ENCODE data around the gene POLR3K.

POLR3K gene

DNA sequence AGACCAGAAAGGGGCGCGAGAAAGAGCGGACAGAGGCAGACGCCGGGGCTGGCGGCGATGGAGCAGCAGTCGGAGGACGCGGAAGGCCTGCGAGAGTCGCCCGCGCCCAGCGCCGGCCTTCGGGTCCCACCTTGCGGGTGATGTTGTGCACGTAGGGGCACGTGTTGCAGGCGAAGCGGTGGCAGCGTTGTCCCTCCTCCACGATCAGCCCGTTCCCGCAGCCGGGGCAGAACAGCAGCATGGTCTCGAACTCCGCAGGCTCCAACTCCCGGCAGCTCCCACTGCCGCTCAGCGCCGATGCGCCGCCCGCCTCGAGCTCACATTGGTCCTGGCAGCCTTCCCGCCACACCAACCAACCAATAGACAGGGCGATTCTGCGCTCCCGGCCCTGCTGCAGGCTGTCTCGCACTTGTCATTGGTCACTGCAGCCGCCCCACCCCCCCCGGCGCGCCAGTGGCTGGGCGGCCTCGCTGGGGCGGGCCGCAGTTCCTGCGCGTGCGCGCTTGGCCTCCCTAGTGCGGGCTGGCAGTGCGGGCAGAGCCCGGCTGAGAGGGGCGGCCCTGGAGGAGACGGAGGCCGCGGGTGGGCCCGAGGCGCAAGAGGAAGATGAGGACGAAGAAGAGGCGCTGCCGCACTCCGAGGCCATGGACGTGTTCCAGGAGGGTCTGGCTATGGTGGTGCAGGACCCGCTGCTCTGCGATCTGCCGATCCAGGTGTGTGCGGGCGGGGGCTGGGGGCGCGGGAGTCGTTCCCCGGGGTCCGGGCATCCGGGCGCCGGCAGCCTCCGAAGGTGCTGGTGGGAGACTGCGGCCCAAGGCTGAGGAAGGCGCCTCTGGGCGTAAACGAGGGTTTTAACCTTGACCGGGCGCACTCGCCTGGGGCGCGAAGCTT, at the start of gene POLR3K, which contains the start of gene SNRNP25:
Gene POLR3K, minus strand, starts transcription at position 263 of the 891 bp plus-strand sequence. Its CDS starts 22 bp downstream, at position 241.
Gene SNRNP25, plus strand, starts transcription at position 483 of the 891 bp plus-strand sequence. Its CDS starts 189 bp downstream, at position 672.
- in situ Hi-C loops (cut with MboI; ENCODE audit: low sequenced_read_pairs): no loop called here

DNA sequence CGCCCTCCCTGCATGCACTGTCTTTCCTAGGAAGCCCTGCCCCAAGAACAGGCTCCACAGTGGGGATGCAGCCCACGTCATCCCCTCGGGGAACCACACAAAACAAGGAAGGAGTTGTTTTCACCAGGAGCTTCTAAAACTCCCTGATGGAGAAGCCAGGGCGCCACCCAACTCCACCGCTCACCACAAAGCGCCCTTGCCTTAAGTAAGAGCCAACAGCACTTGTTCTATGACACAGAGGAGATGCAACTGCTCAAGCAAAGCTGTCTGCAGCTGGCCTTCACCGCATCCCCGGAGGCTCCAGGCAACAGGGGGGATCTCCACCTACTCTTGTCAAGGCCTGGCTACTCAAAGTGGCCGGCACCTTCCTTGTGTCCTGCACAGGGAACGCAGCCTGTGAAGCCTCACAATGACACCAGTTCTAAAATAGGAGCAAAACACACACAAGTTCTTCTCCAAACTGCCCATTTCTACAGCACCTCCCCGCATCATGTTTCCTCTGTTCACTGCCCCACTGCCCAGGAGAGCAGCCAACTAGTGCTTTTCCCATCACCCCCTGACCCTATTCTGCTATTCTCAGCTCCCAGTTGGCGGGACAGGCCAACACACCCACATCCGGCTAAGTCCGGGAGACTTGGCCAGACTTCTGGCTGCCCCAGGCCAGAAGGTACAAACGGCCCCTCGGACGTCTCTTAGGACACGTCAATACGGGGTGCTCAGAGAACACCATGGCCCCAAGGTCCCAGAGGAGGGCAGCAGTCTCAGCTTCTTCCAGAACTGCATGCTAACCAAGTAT, 48.9 kb upstream of the POLR3K start:
- in situ Hi-C loops (cut with MboI; ENCODE audit: low sequenced_read_pairs): no loop called here

DNA sequence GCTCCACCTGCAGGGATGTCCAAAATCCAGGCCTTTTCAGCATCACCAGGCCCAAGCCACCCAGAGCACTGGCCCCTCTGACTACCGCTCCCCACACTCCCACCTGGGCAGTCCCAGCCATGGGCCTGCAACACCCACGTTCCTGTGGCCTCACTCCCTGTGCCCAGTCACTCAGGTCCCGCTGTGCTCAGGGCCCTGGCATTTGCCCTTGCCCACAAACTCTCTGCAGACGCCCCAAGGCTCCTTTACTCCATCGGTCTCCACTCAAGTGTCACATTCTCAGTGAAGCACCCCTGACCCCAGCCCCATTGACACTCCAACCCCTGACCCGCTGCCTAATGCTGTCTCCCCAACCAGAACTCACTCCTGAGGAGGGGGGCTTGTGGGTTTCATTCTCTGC, 48.2 kb upstream of the POLR3K start:
- in situ Hi-C loops (cut with MboI; ENCODE audit: low sequenced_read_pairs): no loop called here

DNA sequence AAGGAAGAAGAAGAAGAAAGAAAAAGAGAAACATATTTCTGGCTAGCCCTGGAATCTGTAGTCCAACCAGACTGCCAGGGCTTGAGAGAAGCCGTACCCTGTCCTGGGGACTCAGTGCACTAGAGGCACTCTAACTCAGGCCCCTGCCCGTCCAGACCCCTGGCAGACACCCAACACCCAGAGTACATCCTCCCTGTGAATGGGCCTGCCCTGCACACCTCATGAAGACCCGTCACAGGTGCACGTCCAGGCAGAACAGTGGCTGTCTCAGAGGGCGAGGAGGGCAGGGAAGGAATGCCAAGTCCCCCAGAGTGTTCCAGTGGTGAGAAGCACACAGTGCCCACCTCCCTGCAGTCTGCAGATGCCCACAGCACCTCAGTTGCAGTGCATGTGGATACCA, 47.6 kb upstream of the POLR3K start:
- in situ Hi-C loops (cut with MboI; ENCODE audit: low sequenced_read_pairs): no loop called here

DNA sequence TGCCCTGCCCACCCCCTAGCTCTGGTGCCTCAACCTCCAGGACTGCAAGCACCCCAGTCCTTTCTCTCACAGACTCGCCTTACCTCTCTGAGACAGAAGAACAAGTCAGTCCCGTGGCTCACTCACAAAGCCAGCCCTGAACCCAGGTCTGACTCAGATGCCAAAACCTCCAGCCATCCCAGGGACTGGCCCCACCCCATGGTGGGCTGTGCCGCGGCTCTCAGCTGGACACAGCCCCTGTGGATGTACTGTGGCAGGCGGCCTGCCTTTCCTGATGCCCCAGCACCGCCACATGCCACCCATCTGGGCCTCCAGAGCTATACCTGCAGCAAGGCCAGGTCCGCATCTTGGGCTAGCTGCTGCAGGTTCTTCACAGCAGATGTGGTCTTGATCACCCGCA, 44.4 kb upstream of the POLR3K start:
- in situ Hi-C loops (cut with MboI; ENCODE audit: low sequenced_read_pairs): no loop called here

DNA sequence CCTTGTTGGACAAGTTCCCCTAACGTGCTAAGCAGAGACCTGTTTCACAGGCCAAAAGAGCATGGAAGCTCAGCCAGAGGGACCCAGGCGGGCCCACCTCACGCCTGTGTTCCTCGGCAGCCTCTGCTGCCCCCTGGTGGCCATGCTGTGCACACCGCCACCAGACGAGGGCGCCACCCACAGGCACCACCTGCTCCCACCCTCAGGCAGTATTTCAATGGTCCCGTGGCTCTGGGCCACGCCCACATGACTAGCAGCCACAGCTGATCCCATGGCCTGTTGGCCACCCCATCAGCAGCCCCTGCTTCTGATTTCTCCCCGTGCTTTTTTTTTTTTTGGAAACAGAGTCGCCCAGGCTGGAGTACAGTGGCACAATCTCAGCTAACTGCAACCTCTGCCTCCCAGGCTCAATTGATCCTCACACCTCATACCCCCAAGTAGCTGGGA, 43.5 kb upstream of the POLR3K start:
- in situ Hi-C loops (cut with MboI; ENCODE audit: low sequenced_read_pairs): no loop called here

DNA sequence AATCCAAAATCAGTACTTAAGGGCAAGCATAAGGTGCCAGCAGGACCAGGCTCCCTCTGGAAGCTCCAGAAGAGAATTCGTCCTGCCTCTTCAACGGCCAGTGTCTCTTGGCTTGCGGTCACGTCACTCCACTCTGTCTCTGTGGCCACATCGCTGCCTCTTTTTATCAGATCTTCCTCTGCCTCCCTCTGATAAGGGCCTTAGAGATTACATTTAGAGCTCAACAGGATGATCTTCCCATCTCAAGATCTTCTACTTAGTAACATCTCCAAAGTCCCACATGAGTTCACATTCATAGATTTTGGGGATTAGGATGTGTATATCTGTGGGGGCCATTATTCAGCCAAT, 41.5 kb upstream of the POLR3K start:
- in situ Hi-C loops (cut with MboI; ENCODE audit: low sequenced_read_pairs): no loop called here

DNA sequence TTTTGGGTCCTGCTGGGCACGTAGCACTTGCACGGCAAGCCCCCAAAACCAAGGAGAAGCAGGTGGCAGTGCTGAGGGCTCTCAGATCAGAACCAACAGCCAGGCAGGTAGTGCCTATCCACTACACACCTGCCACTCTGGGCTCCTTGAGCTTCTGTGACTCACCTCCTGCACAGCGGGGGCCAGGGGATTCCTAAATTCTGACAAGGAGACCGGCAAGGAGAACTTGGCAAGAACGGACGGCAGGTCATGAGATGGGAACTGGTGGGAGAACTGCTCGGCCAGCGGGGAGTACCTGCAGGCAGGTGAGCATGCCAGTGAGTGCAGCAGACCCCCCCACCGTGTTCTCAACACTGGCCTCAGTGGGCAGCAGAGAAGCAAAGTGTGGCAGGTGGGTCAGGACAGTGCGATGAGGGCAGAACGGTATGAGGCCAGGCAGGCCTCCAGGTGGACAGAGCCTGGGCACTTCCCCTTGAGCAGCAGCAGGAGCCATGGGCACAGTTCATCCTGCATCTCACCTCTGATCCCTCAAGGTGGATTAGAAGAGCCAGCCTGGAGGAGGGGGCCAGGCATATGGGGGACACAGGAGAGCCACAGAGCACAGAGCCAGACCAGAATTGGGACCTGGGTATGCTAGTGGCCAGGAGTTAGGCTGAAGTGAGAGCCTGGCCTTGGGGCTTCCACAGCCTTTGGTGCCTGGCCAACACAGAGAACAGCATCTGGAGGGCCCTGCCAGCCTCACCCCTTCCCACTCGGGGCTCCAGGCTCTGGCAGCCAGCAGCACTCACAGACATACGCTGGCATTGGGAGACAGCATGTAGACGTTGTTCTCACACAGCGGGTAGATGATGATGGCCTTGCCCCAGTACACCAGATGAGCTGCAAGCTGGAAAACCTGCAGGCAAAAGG, 39.3 kb upstream of the POLR3K start:
- in situ Hi-C loops (cut with MboI; ENCODE audit: low sequenced_read_pairs): no loop called here

DNA sequence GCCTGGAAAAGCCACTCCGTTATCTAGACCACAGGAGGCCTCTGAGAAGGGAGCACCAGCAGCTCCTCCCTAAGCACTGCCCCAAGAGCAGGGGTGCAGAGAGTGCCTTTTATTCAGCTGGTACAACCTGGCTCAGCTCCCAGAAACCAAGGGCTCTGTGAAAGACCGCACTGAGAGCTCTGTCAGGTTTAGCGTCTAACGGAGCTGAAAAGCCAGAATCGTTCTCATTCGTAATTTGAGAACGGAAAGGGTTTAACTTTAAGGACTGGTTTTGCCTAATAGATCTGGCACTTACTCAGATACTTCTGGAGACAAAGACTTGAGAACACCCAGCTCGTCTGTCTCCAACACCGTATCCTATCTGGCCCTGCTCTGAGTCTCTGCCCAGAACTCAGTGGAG, 38.1 kb upstream of the POLR3K start:
- in situ Hi-C loops (cut with MboI; ENCODE audit: low sequenced_read_pairs): no loop called here

DNA sequence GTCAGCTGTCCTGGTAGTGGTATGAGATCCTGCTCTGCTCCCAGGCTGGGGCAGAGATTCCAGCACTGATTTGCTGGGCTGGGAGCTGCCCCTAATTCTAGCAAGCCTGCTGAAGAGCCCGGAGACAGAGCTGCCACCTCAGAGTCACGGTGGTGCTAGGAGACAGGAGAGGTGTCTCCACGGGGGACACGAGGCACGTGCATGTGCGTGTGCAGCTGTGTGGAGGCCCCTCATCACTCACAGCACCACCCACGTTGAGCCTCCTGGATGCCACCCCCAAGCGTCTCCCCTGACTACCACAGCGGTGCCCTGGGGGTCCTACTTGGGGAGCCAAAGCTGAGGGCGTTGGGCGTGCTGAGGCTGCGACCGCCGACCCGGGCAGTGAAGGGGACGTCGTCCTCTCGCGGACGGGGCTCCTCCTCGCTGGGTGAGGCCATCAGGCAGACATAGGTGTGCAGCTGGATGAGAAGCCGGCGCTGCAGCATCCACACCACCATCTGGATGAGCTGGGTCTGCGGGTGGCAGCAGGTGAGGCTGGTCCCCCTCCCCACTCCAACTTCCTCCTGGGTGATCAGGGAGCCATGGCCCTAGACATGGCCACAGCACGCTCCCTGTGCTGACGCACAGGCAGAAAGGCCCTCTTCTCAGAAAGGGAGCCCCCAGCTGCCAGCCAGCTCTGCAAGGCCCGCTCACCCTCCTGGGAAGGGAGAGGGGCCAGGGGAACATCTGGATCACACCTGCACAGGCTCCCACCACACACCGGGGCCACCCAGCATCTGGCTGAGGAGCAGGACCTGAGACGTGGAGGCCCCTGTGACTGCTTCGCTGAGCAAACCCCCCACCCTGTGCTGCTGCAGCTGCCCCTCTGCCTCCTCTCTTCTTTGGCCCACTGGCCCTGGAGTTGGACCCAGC, 36.2 kb upstream of the POLR3K start:
- in situ Hi-C loops (cut with MboI; ENCODE audit: low sequenced_read_pairs): no loop called here

DNA sequence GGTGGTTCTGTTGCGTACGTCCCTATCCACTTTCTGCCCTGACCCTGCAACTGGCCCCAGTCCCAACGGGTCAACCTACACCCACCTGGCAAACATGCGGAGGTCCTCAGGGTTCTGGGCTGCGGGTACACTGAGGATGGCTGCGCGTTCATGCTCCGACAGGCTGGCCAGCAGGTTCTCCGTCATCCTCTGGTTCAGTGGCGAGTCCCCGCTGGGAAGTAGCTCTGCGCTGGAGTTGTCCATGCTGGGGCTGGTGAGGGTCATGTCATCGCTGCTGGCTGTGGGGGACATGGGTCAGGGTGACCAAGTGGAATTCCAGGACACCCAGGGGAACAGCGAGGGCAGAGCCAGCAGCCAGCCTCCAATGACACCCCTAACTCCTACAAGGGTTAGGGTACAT, 35.2 kb upstream of the POLR3K start:
- in situ Hi-C loops (cut with MboI; ENCODE audit: low sequenced_read_pairs): no loop called here

DNA sequence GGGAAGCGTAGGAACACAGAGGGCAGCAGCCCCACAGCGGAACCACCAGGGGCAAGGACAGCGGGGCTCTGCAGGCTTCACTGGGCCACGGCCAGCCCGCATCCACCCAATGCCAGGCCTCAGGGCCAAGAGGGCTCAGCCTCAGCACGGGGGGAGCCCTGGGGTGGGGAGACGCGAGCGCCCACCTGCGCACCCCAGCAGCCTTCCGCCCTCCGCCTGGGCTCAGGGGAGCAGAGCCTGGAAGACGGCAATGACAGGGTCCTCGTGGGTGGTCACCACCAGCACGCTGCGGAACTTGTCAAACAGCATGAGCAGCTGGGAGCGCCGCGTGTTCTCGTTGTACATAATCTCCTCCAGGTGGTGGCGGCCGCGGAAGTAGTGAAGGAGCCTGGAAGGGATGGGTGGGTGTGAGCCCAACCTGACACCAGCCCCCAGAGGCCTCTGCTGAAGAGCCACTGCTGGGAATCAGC, 33.1 kb upstream of the POLR3K start:
- in situ Hi-C loops (cut with MboI; ENCODE audit: low sequenced_read_pairs): no loop called here

DNA sequence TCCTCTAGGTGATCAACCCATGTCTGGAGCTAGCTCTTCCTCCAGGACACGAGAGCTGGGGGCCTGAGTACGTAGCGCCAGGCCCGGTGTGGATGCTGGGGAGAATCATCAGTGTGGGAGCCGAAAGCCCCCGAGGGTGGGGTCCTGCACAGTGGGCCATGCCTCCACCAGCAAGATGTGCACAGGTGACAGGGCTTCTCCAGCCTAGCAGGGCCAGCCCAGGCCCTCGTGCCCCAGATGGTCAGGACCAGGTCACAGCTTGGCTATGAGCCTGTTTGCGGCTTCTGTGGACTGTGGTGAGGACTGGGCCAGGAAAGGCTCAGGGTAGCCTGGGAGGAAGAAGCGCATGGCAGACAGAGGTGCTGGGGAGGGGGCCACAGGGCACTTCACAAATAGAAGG, 32.5 kb upstream of the POLR3K start:
- in situ Hi-C loops (cut with MboI; ENCODE audit: low sequenced_read_pairs): no loop called here

DNA sequence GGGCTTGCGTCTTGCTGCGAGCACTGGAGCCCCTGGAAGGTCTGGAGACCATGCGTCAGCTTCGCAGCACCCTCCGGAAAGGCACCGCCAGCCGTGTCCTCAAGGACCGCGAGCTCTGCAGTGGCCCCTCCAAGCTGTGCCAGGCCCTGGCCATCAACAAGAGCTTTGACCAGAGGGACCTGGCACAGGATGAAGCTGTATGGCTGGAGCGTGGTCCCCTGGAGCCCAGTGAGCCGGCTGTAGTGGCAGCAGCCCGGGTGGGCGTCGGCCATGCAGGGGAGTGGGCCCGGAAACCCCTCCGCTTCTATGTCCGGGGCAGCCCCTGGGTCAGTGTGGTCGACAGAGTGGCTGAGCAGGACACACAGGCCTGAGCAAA, 32.0 kb upstream of the POLR3K start:
- in situ Hi-C loops (cut with MboI; ENCODE audit: low sequenced_read_pairs): no loop called here

DNA sequence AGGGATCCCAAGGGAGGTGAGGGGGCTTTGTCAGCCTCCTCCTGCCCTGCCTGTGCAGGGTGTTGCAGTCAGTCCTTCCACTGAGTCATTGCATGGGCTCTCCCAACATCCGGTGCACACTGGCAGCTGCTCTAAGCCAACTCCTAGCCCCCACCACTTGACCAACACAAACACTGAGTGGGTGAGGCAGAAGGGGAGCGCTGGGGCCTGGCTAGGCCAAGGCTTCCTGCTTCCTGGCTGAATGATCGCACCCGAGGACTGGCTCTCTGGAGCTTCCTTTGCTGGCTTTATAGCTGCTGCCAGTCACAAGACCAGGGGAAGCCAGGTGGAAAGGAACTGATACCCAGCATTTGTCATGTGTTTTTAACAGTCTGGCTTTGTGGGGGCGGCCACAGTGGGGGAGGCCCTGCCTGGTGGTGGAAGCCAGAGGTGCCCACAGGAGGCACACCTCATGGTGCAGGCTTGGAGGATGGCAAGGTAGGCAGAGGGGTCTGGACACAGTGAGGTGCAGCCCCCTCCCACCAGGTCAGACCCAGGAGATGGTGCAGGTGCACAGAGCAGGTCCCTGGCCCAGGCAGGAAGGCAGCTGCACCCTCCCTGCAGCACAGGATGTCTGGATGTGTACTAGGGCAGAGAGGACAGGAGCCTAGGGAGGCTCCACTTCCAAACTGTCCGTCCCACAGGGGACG, 31.5 kb upstream of the POLR3K start:
- in situ Hi-C loops (cut with MboI; ENCODE audit: low sequenced_read_pairs): no loop called here

DNA sequence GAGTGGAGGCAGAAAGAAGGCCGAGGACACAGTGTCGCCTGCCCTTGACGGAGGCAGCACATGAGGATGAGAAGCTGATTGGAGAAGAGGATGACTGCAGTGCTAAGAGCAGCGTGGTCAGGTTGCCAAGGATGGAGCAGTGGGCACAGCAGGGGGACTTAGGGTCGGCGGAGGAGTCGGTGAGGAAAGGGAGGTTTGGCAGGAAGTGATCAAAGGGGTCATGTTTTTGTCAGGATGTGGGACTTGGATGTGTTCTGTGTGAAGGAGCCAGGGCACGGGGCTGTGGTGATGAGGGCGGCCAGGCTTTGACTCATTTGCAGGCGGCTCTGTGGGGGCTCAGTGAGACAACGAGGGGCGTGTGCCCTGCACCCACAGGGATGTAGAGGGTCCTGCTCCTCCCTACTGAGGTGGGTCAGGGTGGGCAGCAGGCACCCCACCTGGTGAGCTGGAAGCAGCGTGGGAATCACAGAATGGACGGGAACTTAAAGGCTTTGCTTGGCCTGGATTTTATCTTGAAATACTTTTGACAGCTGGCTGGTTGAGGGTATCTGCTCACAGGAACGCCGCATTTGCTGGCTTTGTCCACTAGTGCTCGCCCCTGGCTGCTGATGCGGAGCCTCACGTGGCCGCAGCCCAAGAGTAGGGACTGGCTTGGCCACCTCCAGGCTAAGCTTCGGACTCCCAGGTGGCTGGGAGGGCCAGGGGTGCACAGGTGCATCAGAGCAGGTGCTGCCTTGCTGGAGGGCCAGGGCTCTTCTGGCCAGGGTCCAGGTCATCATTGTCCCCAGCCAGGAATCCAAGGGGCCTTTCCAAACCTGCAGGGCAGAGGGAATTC, 30.6 kb upstream of the POLR3K start:
- in situ Hi-C loops (cut with MboI; ENCODE audit: low sequenced_read_pairs): no loop called here

DNA sequence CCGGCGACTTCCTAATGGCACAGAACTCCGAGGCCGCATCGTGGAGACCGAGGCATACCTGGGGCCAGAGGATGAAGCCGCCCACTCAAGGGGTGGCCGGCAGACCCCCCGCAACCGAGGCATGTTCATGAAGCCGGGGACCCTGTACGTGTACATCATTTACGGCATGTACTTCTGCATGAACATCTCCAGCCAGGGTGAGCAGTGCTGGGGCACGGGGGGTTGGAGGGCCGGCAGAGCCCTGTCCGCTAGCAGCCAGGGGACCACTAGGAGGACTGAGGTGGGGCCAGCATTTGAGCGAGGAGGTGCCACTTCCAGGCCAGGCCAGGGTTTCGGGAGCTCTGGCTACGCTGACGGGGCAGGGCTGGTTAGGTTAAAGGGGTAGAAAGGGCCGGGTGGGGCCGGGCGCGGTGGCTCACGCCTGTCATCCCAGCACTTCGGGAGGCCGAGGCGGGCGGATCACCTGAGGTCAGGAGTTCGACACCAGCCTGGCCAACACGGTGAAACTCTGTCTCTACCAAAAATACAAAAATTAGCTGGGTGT, 29.7 kb upstream of the POLR3K start:
- in situ Hi-C loops (cut with MboI; ENCODE audit: low sequenced_read_pairs): no loop called here

Measured in hTERT RPE-1 (cell line).